Chondrocyte (in vitro differentiated cells): ENCODE measurements around the gene UMAD1. TPM values are rescaled to one million over a fixed set of nuclear protein-coding genes. Genes with fewer than 3 reads are reported as not detected.

Experiments used
- DNase-seq: peaks from one replicate; pipeline ENCODE4 v3.0.0; 2021; ENCODE audit warnings: mixed read lengths, low spot score
- H3K27ac Mint-ChIP-seq: one replicate; pipeline ENCODE4 v1.8.0; 2021; ENCODE audit warnings: mild to moderate bottlenecking, moderate library complexity, mixed read lengths; ENCODE audit not compliant: unreplicated experiment
- H3K27me3 Mint-ChIP-seq: 2 replicates; pipeline ENCODE4 v1.8.0; 2021; ENCODE audit warnings: low read depth, mixed read lengths
- H3K36me3 Mint-ChIP-seq: 2 replicates; pipeline ENCODE4 v1.8.0; 2021; ENCODE audit warnings: low read depth, mixed read lengths
- H3K4me1 Mint-ChIP-seq: 2 replicates; pipeline ENCODE4 v1.8.0; 2021; ENCODE audit warnings: low read depth, mild to moderate bottlenecking, mixed read lengths
- H3K4me3 Mint-ChIP-seq: one replicate; pipeline ENCODE4 v1.8.0; 2021; ENCODE audit warnings: mild to moderate bottlenecking, moderate library complexity, mixed read lengths; ENCODE audit not compliant: unreplicated experiment
- H3K9me3 Mint-ChIP-seq: 2 replicates; pipeline ENCODE4 v1.8.0; 2021; ENCODE audit warnings: low read depth, mixed read lengths
- CTCF ChIP-seq: fragments of 200-600 bp; sonication (generic); IDR thresholded peaks from 2 replicates; pipeline ENCODE4 v1.5.0; 2021; ENCODE audit warnings: antibody characterized with exemption, mild to moderate bottlenecking, moderate library complexity
- total RNA-seq: library from RNA; stranded (reverse); gene quantifications from 3 replicates; pipeline ENCODE4 v1.2.1, GENCODE V29; 2021

UMAD1 gene
- total RNA-seq, 1 donor from 2014 or later = 5.5 TPM

- DNase-seq = no peak
- no peaks in the 10 kb centered on the region for H3K36me3 Mint-ChIP-seq
- H3K27ac Mint-ChIP-seq = peak overlapping the region; percentile 55
- no peaks in the 10 kb centered on the region for H3K27me3 Mint-ChIP-seq
- H3K4me3 Mint-ChIP-seq = no peak overlapping the region
- H3K4me1 Mint-ChIP-seq = peaks cover 23% of the 10 kb centered on the region
- no peaks in the 10 kb centered on the region for H3K9me3 Mint-ChIP-seq
- no peak for TF ChIP-seq CTCF
Observed at GRCh38 chr7:7731732-7732131, 91.2 kb downstream of the UMAD1 start.

DNA sequence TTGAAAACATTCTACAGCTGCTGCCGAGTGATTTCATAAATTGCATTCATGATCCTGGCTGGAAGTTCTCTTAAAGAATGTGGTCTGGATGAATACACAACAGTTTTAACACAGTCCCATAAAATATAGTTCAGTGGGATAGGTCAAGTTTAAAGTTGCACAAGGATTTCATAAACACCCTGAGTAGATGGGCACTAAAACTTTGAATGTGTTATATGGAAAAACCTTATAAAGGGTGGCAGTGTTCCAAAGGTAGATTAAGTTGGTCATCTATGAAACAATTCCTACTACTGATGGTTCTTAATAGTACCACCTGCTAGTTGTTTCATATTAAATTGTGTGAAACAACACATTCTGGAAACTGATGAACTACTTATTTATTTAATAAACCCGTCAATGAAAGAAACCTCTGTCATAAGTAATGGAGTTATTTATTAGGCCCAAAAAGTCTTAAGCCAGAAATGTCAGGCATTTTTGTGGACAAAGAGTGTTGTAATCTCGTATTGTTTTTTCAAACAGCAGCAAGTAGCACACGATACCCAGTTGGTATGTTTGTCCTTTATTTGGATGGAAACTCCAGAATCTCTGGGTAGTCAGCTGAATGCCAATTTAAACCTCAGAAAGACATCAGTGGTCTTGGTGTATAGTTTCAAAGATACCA is 92.2 kb downstream of the UMAD1 start:
- no peak for DNase-seq
- H3K4me3 Mint-ChIP-seq = no peak overlapping the region

GRCh38 chr7:7736671-7737070 is 96.1 kb downstream of the UMAD1 start:
- no peak for DNase-seq
- no peak for TF ChIP-seq CTCF
- H3K9me3 Mint-ChIP-seq = no peaks in the 10 kb centered on the region
- peaks cover 30% of the 10 kb centered on the region for H3K4me1 Mint-ChIP-seq
- no peak overlapping the region for H3K4me3 Mint-ChIP-seq
- no peak overlapping the region for H3K27ac Mint-ChIP-seq
- no peaks in the 10 kb centered on the region for H3K27me3 Mint-ChIP-seq
- H3K36me3 Mint-ChIP-seq = no peaks in the 10 kb centered on the region

More for the DNA sequence above, 92.2 kb downstream of the UMAD1 start:
- H3K27me3 Mint-ChIP-seq = no peaks in the 10 kb centered on the region
- no peak for TF ChIP-seq CTCF
- H3K4me1 Mint-ChIP-seq = peaks cover 23% of the 10 kb centered on the region
- H3K36me3 Mint-ChIP-seq = no peaks in the 10 kb centered on the region
- no peaks in the 10 kb centered on the region for H3K9me3 Mint-ChIP-seq
- peak overlapping the region; percentile 55 for H3K27ac Mint-ChIP-seq

DNA sequence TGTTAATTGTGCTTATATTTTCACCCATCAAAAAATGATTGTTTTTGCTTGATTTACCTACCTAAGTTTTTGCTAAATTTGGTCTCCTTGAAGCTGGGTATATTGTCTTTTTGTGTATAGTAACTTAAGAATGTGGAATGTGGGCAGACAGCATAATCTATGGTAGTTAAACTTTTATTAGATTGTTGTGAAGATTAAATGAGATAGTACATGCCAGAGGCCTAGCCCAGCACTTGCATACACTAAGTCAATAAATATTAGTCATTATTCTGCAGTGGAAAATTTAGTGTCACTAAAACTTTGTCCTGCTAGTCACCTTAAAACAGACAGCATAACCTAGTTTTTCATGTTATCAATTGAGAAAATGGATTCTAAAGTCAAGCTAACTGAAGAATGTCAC is 97.1 kb downstream of the UMAD1 start:
- peaks cover 20% of the 10 kb centered on the region for H3K4me1 Mint-ChIP-seq
- DNase-seq = no peak
- no peaks in the 10 kb centered on the region for H3K9me3 Mint-ChIP-seq
- H3K27ac Mint-ChIP-seq = no peak overlapping the region
- no peaks in the 10 kb centered on the region for H3K36me3 Mint-ChIP-seq
- no peak for TF ChIP-seq CTCF
- H3K27me3 Mint-ChIP-seq = no peaks in the 10 kb centered on the region
- H3K4me3 Mint-ChIP-seq = no peak overlapping the region

- no peak for DNase-seq
- no peaks in the 10 kb centered on the region for H3K9me3 Mint-ChIP-seq
- H3K36me3 Mint-ChIP-seq = no peaks in the 10 kb centered on the region
- no peaks in the 10 kb centered on the region for H3K27me3 Mint-ChIP-seq
- H3K4me1 Mint-ChIP-seq = peaks cover 15% of the 10 kb centered on the region
- no peak overlapping the region for H3K4me3 Mint-ChIP-seq
- TF ChIP-seq CTCF = no peak
- no peak overlapping the region for H3K27ac Mint-ChIP-seq
Observed at GRCh38 chr7:7738177-7738576, 97.6 kb downstream of the UMAD1 start.
